Activated CD8-positive, alpha-beta memory T cell treated with anti-CD3 and anti-CD28 coated beads, Interleukin-2, amount 10 ng/mL, durations not matched to agents 7 days and 5 days (primary cell): ENCODE data around the gene TFEB. TPM values are rescaled to one million over a fixed set of nuclear protein-coding genes. Genes with fewer than 3 reads are reported as not detected.

Source experiments
- ATAC-seq: fragments of 150-1000 bp; cut with Tn5 transposase; one replicate; pipeline ENCODE4 v1.10.0; 2021; ENCODE audit warnings: moderate library complexity
- CTCF ChIA-PET: fragments of 350-600 bp; sonication (Branson Sonifier 250); formaldehyde crosslinking; loops from one replicate; lab custom pipeline; 2021; ENCODE audit warnings: antibody characterized with exemption; lab: Charles Lee
- DNase-seq: peaks from one replicate; pipeline ENCODE4 v3.0.0-alpha.2; 2020
- H3K27ac Mint-ChIP-seq: one replicate; pipeline ENCODE4 v1.8.0; 2021; ENCODE audit warnings: mild to moderate bottlenecking, mixed read lengths
- H3K27me3 Mint-ChIP-seq: one replicate; pipeline ENCODE4 v1.8.0; 2021; ENCODE audit warnings: mixed read lengths
- H3K36me3 Mint-ChIP-seq: one replicate; pipeline ENCODE4 v1.8.0; 2021; ENCODE audit warnings: mild to moderate bottlenecking, mixed read lengths
- H3K4me1 Mint-ChIP-seq: one replicate; pipeline ENCODE4 v1.8.0; 2021; ENCODE audit warnings: mixed read lengths
- H3K4me3 Mint-ChIP-seq: one replicate; pipeline ENCODE4 v1.8.0; 2021; ENCODE audit warnings: mild to moderate bottlenecking, moderate library complexity, mixed read lengths
- H3K9me3 Mint-ChIP-seq: one replicate; pipeline ENCODE4 v1.8.0; 2022; ENCODE audit warnings: low read depth, mixed read lengths
- total RNA-seq, 2 experiments: library from RNA; stranded (reverse); gene quantifications; one replicate each; pipeline ENCODE4 v1.2.3, GENCODE V29; 2021

Gene TFEB
- total RNA-seq, 2 experiments from 2014 or later, result 14.5 to 15.8 TPM

- Mint-ChIP-seq H3K27ac (no peak overlapping the region), H3K36me3 (no peaks in the 10 kb centered on the region), H3K4me1 (peaks cover 10% of the 10 kb centered on the region), H3K9me3 (no peaks in the 10 kb centered on the region), H3K27me3 (no peaks in the 10 kb centered on the region), H3K4me3 (no peak overlapping the region)
- DNase-seq (no peak), ATAC-seq (no peak)
- CTCF ChIA-PET, result interaction anchor here (0.9 kb wide), 1 partner anchor 88 kb away, joined by 3 read pairs; no protein-coding TSS in a partner anchor
These were observed 44.7 kb downstream of the TFEB start for GRCh38 chr6:41690541-41691330.

- H3K4me1 Mint-ChIP-seq, result peaks cover 10% of the 10 kb centered on the region
- no peaks in the 10 kb centered on the region for H3K9me3 Mint-ChIP-seq
- no peak overlapping the region for H3K4me3 Mint-ChIP-seq
- no peak overlapping the region for H3K27ac Mint-ChIP-seq
- H3K27me3 Mint-ChIP-seq, result no peaks in the 10 kb centered on the region
- DNase-seq (no peak), ATAC-seq (no peak)
- CTCF ChIA-PET, result interaction anchor here (0.9 to 2.2 kb wide), 5 partner anchors 11 to 86 kb away, joined by 3 to 10 read pairs (median 3); no protein-coding TSS in a partner anchor
- H3K36me3 Mint-ChIP-seq, result no peaks in the 10 kb centered on the region
These were observed 46.0 kb downstream of the TFEB start for GRCh38 chr6:41689171-41690008.

DNA sequence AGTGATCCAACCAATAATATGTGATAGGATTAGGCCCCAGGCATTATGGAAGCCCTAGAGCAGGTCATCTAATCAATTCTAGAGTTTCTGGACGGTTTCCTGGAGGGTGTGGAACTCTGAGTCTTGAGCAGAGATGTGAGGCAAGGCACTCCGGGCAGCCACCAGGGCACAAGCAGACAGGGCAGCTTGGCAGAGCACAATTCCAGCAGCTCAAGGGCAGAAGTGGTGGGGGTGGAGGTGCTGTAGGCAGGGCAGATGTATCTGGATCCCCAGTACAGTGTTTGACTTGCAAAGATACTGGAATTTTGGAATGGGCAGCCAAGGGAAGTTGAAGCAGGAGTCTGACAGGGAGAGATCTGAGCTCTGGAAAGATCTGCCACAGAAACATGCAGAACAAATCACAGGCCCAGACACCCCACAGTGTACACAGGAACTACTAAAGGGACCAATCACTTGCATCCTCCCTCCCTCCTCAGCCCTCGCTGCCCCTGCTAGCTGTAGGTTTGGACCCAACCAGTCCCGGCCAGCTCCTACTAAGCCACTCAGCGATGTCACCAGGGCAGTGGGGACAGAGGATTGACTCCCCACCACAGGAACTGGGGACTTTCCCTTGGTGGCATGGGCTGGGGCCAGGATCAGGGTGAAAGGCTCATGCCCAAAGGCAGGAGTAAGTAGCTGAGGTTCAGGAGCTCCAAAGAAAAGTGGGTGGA lies 47.0 kb downstream of the TFEB start:
- Mint-ChIP-seq H3K27ac (no peak overlapping the region), H3K4me3 (no peak overlapping the region), H3K27me3 (no peaks in the 10 kb centered on the region), H3K36me3 (no peaks in the 10 kb centered on the region), H3K4me1 (peaks cover 13% of the 10 kb centered on the region), H3K9me3 (no peaks in the 10 kb centered on the region)
- DNase-seq (no peak), ATAC-seq (no peak)
- CTCF ChIA-PET, result interaction anchor here (1.1 to 2.2 kb wide), 6 partner anchors 12 to 344 kb away, joined by 3 to 10 read pairs (median 4); no protein-coding TSS in a partner anchor

DNA sequence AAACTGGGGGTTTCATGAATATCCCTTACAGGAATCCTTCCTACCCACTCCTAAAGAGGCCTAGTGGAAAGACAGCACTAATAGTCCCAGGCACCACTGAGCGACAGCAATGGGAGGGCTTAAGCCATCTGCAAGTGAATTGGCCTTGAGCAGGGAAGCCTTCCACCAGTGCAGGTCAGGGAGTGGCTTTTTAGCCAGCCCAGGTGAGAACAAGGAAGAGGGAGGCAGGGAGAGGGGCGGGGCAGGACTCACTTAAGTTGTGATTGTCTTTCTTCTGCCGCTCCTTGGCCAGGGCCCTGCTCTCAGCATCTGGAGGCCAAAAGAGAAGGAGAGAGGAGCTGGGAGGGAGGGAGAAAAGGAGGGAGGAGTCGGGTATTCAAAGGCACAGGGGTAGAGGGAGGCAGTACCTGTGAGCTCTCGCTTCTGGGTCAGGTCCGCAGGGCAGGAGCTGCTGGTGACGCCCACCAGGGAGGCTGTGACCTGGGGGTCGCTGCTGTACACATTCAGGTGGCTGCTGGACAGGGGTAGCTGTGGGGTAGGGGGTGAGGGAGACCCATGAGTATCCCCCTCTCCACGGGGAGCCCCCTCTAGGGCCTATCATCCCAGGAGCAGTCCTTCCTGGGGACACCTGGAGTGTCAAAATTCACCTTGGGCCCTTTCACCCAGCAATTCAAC lies 47.8 kb downstream of the TFEB start:
- Mint-ChIP-seq H3K36me3 (no peaks in the 10 kb centered on the region), H3K27ac (no peak overlapping the region), H3K9me3 (no peaks in the 10 kb centered on the region), H3K4me1 (peaks cover 13% of the 10 kb centered on the region), H3K4me3 (no peak overlapping the region), H3K27me3 (no peaks in the 10 kb centered on the region)
- DNase-seq (no peak), ATAC-seq (no peak)
- CTCF ChIA-PET, result interaction anchor here (1.2 to 2.2 kb wide), 5 partner anchors 18 to 343 kb away, joined by 3 to 10 read pairs (median 5); no protein-coding TSS in a partner anchor

GRCh38 chr6:41685641-41686380 lies 49.6 kb downstream of the TFEB start:
- Mint-ChIP-seq H3K36me3 (no peaks in the 10 kb centered on the region), H3K9me3 (no peaks in the 10 kb centered on the region), H3K27ac (no peak overlapping the region), H3K27me3 (peaks cover 4% of the 10 kb centered on the region), H3K4me1 (peaks cover 15% of the 10 kb centered on the region), H3K4me3 (no peak overlapping the region)
- DNase-seq (no peak), ATAC-seq (no peak)
- CTCF ChIA-PET, result interaction anchor here (0.7 to 3.6 kb wide), 6 partner anchors 20 to 317 kb away, joined by 3 to 53 read pairs (median 7); no protein-coding TSS in a partner anchor

GRCh38 chr6:41684311-41685180 lies 50.9 kb downstream of the TFEB start:
- Mint-ChIP-seq H3K27me3 (peaks cover 4% of the 10 kb centered on the region), H3K4me1 (peaks cover 14% of the 10 kb centered on the region), H3K4me3 (no peak overlapping the region), H3K9me3 (no peaks in the 10 kb centered on the region), H3K27ac (no peak overlapping the region), H3K36me3 (no peaks in the 10 kb centered on the region)
- CTCF ChIA-PET, result interaction anchor here (0.6 to 3.6 kb wide), 22 partner anchors 9 to 480 kb away, joined by 3 to 53 read pairs (median 4); no protein-coding TSS in a partner anchor
- DNase-seq (no peak), ATAC-seq (no peak)

DNA sequence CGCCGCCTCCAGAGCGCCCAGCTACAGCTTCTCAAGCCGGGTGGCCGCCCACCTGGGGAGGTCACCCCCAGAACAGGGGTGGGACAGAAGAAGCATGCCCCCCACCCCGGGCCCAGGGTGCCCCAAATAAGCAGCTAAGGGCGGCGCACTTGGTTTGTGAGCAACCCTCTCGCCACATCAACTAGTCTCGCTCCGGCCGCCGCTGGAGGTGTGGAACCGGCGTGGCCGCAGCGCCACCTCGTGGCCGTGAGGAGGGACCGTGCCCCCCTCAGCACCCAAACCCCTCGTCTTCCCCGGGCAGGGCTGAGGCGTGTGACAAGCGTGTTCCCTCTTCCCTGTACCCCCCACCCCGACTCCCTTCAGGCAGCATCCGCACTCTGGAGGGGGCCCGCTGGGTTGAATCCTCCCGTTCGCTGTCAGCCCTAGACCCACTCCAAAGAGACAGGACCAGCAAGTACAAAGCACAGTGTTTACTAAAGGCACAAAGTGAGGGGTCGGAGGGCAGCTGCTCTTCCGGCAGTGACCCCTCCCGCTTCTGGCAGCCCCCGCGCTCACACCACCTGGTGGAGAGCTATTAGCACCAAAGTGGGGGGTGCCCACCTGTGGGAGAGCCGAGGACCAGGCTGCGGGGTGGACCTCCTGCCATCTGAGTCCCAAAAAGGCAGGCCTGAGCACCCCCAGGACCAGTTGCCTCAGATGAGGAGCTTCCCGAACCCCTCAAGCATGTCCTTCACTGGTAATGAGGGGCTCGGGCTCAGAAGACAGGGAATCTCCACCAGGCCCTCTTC lies 51.7 kb downstream of the TFEB start:
- Mint-ChIP-seq H3K4me1 (peaks cover 6% of the 10 kb centered on the region), H3K27me3 (peaks cover 4% of the 10 kb centered on the region), H3K36me3 (no peaks in the 10 kb centered on the region), H3K27ac (peak overlapping the region; percentile 68), H3K4me3 (peak overlapping the region; percentile 46), H3K9me3 (no peaks in the 10 kb centered on the region)
- peak; percentile 95 for ATAC-seq
- DNase-seq, result peak; percentile 82
- CTCF ChIA-PET, result interaction anchor here (0.6 to 3.6 kb wide), 40 partner anchors 8 to 533 kb away, joined by 3 to 53 read pairs (median 4); no protein-coding TSS in a partner anchor

DNA sequence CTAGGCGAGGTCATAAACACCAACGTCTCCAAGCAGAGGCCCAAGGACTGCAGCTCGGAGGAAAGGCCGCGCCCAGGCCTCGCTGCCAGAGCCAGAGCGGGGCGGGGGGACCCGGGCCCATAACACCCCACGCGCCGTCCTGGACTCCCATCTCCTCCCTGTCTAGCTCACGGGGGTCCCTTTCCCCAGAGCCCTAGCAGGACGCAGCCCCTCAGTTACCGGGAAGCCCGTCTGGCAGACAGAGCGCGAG lies 52.2 kb downstream of the TFEB start:
- H3K27ac Mint-ChIP-seq, result peak overlapping the region; percentile 68
- H3K27me3 Mint-ChIP-seq, result peaks cover 4% of the 10 kb centered on the region
- no peaks in the 10 kb centered on the region for H3K36me3 Mint-ChIP-seq
- H3K4me3 Mint-ChIP-seq, result peak overlapping the region; percentile 46
- no peaks in the 10 kb centered on the region for H3K9me3 Mint-ChIP-seq
- ATAC-seq (peak; percentile 14), DNase-seq (no peak)
- CTCF ChIA-PET, result interaction anchor here (0.6 to 3.6 kb wide), 38 partner anchors 9 to 534 kb away, joined by 3 to 53 read pairs (median 4); no protein-coding TSS in a partner anchor
- peaks cover 5% of the 10 kb centered on the region for H3K4me1 Mint-ChIP-seq

DNA sequence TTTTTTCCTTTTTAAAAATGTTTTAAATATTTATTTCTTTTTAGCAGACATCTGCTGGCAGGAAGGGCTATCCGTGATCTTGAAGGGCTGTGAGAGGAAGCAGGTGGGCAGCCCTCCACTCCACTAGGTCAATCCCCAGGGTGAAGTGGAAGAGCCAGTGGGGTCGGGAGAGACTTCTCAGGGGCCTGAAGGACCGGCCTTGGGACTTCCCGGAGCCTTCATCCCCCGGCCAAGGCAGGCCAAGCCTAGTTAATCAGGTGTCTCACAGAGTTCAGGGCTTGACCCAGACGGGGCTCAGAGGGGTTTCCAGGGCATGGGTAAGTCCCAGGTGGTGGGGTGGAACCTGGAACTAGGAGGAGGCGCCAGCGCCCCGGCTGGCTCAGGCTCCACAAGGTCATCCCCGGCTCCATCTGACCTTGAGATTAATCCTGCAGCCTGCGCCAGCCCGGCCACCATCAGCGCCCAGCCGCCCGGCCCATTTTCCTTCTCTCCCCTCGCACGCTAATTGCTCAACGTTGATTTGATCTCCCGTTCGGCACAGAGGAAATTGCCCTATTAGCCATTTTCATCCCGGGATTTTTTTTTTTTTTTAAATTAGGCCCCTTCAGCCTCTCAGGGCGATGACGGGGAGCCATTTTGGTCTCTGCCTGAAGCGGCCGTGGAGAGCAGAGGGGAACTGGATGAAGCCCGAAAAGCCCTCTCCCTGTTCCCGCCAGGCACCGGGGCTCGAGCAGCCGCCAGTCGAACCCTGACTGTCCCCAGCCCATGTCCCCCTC lies 52.7 kb downstream of the TFEB start:
- peak overlapping the region; percentile 46 for H3K4me3 Mint-ChIP-seq
- H3K9me3 Mint-ChIP-seq, result no peaks in the 10 kb centered on the region
- H3K27ac Mint-ChIP-seq, result peak overlapping the region; percentile 2
- H3K27me3 Mint-ChIP-seq, result peaks cover 4% of the 10 kb centered on the region
- peaks cover 5% of the 10 kb centered on the region for H3K4me1 Mint-ChIP-seq
- no peaks in the 10 kb centered on the region for H3K36me3 Mint-ChIP-seq
- no peak for DNase-seq
- no peak for ATAC-seq
- CTCF ChIA-PET, result interaction anchor here (0.6 to 4.8 kb wide), 42 partner anchors 9 to 534 kb away, joined by 3 to 53 read pairs (median 4); no protein-coding TSS in a partner anchor

- Mint-ChIP-seq H3K4me1 (peaks cover 5% of the 10 kb centered on the region), H3K36me3 (no peaks in the 10 kb centered on the region), H3K27ac (no peak overlapping the region), H3K9me3 (no peaks in the 10 kb centered on the region), H3K27me3 (peaks cover 4% of the 10 kb centered on the region), H3K4me3 (no peak overlapping the region)
- ATAC-seq (peak; percentile 68), DNase-seq (peak; percentile 82)
- CTCF ChIA-PET, result interaction anchor here (0.8 to 4.8 kb wide), 8 partner anchors 17 to 314 kb away, joined by 3 to 40 read pairs (median 4); no protein-coding TSS in a partner anchor
These were observed 53.3 kb downstream of the TFEB start for GRCh38 chr6:41682056-41682477.
